HG02981 (cell line): Measurements from ENCODE around the gene GRM3.
"Not testable (repeated sequence)": the region's sequence is repeated elsewhere in the genome, so short reads cannot be mapped to it uniquely, and the experiment has no call there.

Source experiments
- ATAC-seq: cut with Tn5 transposase; IDR thresholded peaks from one replicate; pipeline ENCODE4 v1.9.1; 2021; ENCODE audit warnings: mild to moderate bottlenecking, moderate library complexity; ENCODE audit not compliant: unreplicated experiment

GRM3 gene

DNA sequence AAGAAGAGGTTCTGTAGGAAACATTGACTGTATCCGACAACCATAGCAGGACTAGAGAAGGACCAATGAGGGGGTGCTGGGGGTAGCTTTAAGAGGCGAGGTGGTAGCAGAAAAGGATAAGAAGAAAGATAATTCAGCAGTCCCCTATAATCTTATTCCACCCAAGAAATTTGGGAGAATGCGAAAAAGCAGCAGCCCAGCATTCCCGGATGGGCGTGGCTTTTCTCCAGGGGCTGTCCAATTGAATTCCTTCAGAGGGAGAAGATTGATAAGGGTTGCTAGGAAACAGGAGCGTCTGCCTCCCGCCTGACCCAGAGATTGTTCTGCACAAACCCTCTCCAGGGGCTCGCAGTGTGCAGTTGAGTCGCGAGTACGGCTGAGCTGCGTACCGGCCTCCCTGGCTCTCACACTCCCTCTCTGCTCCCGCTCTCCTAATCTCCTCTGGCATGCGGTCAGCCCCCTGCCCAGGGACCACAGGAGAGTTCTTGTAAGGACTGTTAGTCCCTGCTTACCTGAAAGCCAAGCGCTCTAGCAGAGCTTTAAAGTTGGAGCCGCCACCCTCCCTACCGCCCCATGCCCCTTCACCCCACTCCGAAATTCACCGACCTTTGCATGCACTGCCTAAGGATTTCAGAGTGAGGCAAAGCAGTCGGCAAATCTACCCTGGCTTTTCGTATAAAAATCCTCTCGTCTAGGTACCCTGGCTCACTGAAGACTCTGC lies at the start of gene GRM3:
TSS of gene GRM3 (plus strand) at position 349 of the 721 bp plus-strand sequence. CDS start 121,237 bp downstream, outside the sequence.
- ATAC-seq = no peak

DNA sequence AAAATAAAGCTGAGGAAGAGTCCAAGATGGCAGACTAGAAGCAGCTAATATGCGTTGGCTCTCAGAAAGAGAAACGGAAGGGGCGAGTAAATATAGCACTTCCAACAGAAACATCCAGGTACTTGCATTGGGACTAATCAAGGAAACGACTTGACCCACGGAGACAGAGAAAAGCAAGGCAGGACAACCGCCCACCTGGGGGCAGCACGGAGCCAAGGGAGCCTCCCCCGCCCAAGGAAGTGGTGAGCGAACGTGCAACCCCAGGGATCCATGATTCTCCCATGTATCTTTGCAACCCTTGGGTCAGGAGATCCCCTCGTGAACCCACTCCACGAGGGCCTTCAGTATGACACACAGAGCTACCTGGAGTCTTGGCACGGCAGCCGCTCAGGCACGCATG lies 45.4 kb upstream of the GRM3 start:
- no peak for ATAC-seq

DNA sequence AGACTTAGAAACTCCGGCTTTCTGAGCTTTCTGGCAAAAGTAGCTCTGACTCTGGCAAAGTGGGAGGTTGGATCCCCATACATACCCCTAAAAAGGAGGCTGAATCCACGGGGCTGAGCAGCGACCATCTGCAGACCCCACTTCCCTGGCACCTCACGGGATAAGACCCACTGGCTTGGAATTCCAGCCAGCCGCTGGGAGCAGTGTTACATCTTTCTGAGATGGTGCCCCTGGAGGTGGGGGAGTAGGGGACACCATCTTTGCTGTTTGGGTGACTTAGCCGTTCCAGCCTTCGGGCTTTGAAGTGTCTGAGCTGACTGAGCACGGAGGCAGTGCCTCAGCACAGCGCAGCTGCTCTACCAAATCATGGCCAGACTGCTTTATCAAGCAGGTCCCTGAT lies 45.0 kb upstream of the GRM3 start:
- ATAC-seq = no peak

DNA sequence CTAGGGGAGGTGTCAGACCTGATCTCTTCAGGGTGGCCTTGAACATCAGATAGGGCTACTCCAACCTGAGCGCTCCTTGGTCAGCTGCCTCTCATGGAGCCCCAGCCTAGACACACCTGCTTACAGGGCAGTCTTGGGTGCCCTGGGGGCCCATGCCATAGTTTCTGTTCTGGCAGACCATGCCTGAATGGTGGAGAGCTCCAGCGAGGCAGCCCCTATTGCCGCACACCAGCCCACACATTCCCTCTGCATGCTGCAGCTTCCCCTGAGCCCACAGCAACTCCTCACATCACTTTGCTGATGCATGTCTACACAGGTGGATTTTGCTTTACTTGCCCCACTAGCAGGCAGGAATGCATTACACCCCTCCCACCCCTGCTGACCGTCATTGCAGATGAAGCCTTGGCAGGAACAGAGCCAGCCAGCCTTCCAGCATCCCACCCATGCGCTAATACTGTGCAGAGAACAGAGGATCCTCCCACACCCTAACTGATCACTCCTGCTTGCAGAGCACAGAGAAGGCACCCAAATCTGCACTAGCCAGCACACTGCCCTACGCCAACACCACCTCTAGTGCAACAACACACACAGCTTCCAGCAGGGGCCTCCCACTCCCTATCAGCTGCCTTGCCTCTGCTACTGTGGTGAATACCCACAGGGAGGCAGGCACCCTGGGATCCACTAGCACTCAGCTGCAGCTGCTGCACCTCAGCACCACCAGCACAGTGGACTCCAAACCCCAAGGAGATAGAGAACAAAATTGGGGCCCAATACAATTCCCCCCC lies 43.0 kb upstream of the GRM3 start:
- no peak for ATAC-seq

DNA sequence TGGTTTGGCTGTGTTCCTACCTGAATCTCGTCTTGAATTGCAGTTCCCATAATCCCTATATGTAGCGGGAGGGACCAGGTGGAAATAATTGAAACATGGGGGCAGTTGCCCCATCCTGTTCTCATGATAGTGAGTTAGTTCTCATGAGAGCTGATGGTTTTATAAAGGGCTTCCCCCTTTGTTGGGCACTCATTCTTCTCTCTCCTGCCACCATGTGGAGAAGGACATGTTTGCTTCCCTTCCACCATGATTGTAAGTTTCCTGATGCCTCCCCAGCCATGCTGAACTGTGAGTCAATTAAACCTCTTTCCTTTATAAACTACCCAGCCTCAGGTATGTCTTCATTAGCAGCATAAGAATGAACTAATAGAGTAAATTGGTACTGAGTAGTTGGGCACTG lies 28.0 kb upstream of the GRM3 start:
- ATAC-seq = not testable (repeated sequence)

DNA sequence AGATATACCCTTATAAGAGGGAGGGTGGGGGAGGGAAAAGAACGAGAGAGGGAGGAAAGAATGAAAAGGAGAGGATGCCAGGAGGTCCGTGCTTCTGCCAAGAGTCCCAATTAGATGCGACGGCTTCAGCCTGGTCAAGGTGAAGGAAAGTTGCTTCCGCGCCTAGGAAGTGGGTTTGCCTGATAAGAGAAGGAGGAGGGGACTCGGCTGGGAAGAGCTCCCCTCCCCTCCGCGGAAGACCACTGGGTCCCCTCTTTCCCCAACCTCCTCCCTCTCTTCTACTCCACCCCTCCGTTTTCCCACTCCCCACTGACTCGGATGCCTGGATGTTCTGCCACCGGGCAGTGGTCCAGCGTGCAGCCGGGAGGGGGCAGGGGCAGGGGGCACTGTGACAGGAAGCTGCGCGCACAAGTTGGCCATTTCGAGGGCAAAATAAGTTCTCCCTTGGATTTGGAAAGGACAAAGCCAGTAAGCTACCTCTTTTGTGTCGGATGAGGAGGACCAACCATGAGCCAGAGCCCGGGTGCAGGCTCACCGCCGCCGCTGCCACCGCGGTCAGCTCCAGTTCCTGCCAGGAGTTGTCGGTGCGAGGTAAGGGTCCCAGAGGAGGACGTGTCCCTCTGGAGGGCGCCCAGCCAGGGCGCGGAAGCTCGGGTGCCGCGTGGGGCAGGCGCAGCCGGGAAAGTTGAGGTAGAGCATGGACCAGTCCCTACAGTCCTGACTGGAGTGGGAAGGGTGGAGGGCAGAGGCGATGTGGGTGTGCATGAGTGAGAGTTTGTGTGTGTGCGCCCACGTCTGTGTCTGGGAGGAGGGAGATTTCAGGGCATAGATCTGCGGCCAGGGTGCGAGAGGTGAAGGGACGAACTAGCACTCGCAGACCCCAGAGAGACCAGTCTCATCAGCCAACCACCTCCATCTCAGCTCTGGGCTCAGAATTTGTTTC lies 844 bp downstream of the GRM3 start:
- ATAC-seq = no peak

DNA sequence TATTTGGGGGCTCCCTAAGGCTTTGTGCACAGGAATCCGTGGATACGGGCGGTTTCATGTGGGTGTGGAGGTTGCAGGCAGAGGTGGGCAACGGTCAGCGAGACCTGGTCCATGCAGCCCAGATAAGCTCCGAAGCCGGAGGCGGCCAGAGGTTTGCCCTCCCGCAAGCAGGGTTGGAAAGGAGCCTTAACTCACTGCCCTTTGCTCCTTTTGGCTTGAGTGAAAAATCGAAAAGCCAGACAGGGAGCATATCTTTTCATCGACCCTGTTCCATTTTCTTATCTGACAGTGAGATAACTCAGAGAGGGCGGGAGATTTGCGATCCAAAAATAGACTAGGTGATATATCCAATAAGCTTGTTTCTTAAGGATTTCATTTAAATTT lies 1.5 kb downstream of the GRM3 start:
- ATAC-seq = no peak

DNA sequence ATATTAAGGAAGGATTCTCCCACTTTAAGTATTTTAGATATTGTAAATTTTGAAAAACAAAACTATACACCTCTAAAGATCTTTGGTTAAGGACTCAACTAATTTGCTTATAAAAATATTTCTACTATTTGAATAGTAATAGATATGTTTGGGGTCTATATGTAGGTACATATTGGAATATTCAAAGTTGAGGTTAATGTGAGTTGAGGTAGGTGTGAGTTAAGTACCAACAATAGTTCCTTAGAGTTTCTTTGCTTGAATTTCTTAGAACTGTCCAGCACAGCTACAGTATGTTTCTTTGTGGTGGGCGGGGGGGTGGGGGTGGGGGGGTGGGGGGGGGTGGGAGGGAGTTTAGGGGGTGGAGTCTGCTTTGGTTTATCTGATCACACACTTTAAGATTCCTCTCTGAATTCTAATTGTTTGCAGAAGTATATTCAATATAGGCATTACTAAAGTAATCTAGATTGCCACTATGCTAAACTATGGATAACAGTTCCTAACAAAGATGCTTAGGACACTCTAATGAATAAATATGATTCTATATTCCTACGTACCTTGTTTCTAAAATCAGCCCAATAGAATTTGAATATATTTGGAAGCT lies 2.1 kb downstream of the GRM3 start:
- ATAC-seq = no peak

DNA sequence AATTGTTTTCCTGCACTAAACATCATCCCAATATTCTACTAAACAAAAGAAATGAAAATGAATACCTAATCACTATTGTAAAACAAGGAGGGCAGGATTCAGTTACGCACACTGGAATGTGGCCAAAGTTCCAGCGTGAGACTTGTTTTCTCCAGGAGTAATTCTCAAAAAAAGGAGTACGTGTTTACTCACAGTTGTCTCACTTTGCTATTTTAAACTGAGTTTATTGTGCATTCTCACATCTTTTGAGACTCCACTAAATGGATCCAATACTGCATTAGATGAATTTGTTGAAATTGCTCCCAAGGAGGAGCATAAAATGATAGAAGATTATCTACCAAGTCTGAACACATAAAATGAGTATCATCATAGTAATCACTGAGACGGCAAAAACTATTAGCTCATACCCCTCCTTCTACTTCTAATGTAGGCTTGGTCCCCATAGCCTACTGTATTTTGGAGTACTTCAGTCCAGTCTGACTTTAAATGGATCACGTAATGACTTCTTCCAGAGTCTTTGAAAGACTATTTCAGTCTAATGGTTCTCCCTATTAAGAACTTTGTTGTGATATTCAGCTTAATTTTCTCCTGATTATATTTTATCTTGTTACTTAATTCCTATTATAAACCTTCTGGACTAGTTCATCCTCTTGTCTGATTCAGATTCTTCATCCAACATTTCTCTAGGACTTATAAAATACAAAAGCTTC lies 3.8 kb downstream of the GRM3 start:
- ATAC-seq = no peak

DNA sequence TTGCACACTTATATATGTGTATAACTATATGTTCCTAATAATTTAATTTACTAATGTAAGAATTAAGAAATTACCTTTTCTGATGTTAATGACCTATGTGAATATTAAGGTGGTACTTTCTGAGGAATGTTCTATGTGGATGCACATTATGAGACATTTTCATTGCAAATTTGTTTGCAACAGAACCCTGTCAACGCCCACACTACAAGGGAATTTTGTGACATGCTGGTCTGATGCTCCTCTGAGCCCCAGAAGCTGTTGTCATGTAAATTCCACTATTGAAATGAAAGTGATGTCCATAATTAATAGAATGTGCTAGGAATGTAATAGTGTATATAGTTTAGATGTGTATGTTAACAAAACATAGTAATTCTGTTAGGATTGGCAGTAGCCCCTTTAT lies 4.5 kb downstream of the GRM3 start:
- ATAC-seq = no peak

DNA sequence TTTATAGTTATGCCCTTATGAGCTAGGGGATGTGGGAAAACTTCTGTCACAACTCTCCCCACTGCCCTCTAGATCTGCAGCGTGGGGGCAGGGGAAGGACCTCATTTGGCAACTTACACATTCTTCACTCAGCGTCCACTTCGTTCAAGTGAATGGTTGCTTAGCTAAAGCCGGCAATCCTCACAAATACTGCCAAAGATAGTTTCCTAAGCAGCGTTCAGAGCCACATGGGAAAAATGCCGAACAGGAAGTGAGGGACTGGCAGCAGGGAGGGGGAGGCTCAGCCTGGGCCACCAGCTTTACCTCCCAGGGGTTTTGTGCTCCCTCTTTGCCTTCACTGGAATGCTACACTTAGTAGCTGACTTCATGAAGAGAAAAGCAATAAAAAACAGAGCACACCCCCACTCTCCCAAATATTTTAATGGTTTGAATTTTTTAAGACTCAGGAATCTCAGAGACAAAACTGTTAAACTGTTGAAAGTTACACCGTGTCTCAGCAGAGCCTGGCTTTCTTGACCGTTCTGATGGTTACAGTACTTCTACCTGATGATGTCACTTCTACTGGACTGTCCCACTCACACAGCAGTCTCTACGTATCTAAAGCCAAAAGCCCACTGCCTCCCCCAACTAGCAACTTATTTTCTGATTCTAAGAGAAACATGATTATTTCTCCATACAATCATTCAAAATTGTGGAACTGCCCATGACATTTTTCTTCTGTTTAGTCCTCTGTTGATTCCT lies 10.4 kb downstream of the GRM3 start:
- ATAC-seq = no peak

DNA sequence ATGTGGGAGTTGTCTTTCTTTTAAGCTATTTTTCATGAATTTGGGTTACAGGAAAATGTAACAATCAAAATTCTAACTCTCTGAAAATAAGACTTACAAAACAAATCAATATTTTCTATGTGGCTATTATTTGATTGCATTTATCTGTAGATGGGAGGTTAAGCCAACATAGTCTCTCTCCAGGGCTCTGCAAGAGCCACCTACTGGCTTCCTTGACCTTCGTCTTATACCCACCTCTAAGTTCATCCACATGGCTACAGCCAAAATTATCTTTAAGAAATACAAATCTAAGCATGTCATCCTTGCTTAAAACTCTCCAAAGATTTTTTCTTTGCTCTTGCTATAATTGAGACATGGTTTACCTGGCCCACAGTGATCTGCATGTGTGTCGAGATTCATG lies 14.2 kb downstream of the GRM3 start:
- no peak for ATAC-seq

DNA sequence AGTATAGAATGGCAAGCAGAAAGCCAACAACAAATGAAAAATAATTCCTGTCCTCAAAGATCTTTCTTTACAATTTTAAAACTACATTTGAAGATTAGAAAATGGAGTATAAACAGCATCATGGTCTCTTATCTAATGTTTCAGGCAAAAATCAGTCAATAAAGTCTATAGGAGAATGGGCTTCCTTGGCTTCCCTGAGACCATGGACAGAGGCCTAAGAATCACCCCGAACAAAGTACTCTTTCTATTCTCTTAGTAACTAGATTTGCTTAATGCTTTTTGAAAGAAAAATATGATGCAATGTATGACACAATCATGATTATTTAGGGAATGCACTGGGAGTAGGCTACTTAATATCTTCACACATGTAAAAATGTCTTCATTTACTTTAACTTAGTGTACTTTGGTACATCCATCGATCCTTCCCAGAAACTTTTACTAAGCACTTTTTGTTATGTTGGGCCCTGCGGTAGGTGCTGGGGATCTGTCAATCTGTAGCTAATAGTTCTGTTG lies 17.3 kb downstream of the GRM3 start:
- no peak for ATAC-seq

DNA sequence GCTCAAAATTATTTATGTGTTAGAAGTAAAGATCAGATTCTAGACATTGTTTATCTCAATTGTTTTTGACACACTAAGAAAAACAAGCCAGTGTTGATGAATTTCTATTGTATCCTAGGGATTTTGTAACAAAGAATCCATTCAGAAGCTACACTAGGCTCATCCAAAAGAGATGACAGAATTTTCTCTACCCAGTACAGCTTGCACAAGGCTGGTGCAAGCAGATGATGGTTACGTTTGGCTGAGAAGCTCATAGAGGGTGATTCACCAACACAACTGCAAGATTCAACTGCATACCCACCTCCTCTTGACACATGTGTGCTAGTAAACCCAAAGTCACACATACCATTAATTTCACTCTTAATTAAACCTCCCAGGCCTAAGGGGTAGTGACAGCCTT lies 20.8 kb downstream of the GRM3 start:
- ATAC-seq = no peak

DNA sequence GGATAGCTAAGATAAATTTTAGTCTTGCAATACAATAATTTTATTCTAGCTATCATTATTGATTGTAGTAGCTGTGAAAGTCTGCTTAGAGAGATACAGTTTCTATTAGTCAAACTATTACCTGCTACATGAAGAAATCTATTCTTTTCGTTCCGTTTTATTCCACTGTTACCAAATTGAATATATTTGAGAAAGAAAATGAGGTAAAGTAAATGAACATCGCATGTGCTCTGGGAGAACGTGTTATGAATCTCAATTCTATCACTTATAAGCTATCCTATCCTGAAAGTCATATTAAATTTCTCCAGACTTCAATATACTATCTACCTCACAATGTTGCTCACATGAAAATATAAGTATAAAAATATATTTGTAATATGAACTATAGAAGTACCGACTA lies 21.3 kb downstream of the GRM3 start:
- no peak for ATAC-seq

DNA sequence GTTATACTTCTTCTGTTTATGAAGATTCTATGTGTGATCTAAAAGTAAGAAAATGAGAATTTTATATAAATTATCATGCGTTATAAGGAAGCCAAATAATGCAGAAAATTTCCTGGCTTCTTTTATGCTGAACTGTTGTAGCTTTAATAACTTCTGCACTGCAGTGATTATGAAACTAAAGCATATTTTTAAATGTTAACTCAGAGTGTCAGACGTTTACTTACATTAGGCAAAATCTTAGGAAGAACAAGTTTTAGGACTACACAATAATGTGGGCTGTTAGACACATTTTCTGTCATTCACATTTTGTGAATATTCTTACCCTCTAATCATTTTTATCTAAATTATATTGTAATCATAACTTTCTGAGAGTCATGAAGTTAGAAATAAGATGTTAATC lies 22.0 kb downstream of the GRM3 start:
- ATAC-seq = no peak

DNA sequence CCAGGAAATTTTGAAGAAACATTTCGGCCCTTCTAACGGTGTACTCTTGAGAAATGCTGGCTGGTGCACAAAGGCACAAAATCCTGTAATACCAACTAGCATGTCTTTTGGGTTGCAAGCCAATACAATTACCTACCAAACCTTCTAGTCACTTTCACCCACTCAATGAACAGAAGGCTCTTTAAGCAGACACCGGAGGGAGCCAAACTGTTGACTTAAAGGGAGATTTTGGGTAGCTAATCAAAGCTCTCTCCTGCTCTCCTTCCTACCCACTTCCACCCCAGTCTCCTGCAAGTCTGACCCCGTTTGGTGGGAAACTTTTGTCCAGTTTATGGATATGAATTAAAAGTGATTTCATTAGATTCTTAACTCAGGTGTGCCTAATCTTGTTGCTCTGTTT lies 24.0 kb downstream of the GRM3 start:
- no peak for ATAC-seq

DNA sequence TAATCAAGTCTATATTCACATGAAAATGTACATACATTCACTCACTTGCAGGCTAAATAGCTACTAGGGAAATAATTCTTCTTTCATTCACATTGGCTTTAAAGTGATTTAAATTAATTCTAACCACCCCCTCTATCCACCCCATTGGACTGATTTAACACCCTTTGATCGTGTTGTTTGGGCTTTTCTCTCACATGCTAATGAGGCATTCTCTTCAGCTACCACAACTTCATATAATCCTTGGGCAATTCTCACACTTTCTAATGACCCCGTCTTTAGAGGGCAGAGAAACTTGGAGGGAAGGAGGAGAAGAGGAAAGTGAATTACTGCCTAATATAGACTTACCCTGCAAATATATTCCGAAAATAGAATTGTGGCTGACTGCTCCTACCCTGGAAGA lies 24.6 kb downstream of the GRM3 start:
- no peak for ATAC-seq

DNA sequence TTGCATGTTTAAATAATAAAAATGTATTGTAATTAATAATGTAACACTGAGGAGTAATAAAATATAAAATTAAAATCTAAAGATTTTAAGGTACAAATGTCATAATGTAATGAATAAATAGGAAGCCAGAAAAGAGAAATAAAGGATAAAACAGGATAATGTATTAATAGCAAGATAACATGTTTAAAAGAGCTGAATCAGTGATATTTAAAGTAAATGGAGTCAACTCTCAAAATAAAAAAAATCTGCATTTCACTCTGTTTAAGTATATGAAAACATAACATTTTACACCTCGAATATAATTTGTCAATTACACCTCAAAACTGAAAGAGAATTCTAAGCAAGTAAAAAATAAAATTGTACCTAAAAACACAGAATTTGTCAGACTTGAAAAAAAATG lies 44.1 kb downstream of the GRM3 start:
- ATAC-seq = no peak

DNA sequence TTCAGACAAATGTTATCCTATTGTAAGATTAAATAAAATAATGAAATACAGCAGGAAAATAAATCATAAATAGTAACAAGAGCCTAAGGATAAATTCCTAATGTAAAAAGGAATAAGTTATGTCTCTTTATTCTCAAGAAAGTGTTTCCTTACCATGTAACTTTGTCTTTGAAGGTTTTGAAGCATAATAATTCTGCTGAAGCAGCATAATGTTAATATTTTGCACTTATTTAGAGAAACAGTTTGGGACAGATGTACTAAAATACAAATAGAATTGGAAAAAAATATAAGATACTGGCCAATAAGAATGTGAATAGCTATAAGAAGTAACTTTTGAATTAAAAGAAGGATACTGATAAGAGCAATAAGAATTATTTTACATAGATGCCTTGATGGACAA lies 45.7 kb downstream of the GRM3 start:
- no peak for ATAC-seq
